ENCODE results near the gene TSR1.
A peak's percentile ranks its signal among the peaks of the same experiment; 100 is the strongest.

TSR1 gene

DNA sequence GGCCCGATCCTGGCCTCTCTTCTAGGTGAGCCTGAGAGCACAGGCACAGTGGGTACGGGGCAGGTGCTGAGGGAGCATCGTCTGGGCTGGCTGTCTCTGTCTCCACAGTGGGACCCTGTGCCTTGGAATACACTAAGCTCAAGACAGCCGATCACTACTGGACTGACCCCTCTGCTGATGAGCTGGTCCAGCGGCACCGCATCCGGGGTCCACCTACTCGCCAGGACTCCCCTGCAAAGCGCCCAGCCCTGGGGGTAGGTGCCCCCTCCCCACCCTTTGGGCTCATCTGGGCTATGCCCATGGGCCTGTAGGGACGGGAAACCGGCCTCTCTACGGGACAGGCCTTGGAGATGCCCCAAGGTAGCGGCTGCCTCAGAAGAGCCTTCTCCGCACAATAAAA lies 26.6 kb upstream of the TSR1 start:
- no peaks in the 10 kb centered on the region for H3K9me3 ChIP-seq (ENCODE audit: control insufficient read depth, insufficient read depth, low read length)
- H3K4me1 ChIP-seq (ENCODE audit: insufficient read depth, low read length), result peaks cover 7% of the 10 kb centered on the region; the same call in 1 of the 2 replicates
- H3K9ac ChIP-seq (ENCODE audit: low read depth, low read length), result no peak overlapping the region
- H3K36me3 ChIP-seq (ENCODE audit: insufficient read depth, low read length), result no peaks in the 10 kb centered on the region

- Histone ChIP-seq H3K9me3 (ENCODE audit: control insufficient read depth, insufficient read depth, low read length) (no peaks in the 10 kb centered on the region), H3K4me1 (ENCODE audit: insufficient read depth, low read length) (peaks cover 7% of the 10 kb centered on the region; the same call in 1 of the 2 replicates), H3K9ac (ENCODE audit: low read depth, low read length) (no peak overlapping the region), H3K36me3 (ENCODE audit: insufficient read depth, low read length) (no peaks in the 10 kb centered on the region)
Measured at GRCh38 chr17:2362416-2362815, 26.2 kb upstream of the TSR1 start.

DNA sequence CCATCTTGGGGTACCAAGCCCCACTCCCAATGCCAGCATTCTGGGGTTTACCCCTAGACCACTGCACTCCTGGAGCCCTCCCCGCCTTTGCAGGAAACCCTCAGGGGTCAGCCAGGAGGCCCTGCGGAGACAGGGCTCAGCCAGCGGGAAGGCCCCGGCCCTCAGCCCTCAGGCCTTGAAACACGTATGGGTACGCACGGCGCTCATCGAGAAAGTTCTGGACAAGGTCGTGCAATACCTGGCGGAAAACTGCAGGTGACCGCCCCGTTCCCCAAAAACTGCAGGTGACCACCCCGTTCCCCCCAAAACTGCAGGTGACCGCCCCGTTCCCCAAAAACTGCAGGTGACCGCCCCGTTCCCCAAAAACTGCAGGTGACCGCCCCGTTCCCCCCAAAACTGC lies 25.8 kb upstream of the TSR1 start:
- Histone ChIP-seq H3K4me1 (ENCODE audit: insufficient read depth, low read length) (peaks cover 7% of the 10 kb centered on the region; the same call in 1 of the 2 replicates), H3K9ac (ENCODE audit: low read depth, low read length) (no peak overlapping the region), H3K9me3 (ENCODE audit: control insufficient read depth, insufficient read depth, low read length) (no peaks in the 10 kb centered on the region), H3K36me3 (ENCODE audit: insufficient read depth, low read length) (no peaks in the 10 kb centered on the region)

DNA sequence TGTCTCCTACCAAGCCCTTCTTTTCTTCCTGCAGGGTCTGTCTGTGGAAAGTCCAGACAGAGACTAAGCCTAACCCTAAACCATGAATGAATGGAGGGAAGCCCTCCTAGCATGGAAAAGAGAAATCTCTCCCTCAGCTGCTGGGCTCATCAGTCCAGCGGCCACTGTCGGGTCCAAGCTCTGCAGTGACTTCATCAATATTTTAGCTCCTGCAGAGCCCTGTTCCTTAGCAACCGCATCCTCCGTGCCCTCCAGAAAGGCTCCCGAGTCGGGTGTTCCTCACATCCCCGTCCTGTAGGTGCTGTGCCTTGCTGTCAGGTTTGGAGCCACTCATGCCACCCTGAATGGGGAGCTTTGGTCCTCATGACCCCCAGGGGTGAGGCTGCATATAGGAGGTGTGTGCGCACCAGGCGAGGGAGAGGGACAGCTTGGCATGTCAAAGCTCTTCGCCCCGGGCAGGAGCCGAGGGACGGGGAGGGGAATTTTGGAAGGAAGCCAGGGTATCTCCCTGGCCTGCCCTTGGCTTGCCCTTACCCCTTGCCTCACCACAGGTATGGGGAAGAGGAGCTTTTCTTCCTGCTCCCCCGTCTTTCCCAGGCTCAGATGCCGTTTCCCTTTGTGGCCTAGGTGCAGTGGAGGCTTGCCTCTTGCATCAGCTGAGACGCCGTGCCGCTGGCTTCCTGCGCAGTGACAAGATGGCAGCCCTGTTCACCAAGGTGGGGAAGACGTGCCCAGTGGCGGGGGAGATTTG lies 24.9 kb upstream of the TSR1 start:
- no peaks in the 10 kb centered on the region for H3K36me3 ChIP-seq (ENCODE audit: insufficient read depth, low read length)

GRCh38 chr17:2357931-2358434 lies 21.7 kb upstream of the TSR1 start:
- Histone ChIP-seq H3K36me3 (ENCODE audit: insufficient read depth, low read length) (no peaks in the 10 kb centered on the region), H3K4me1 (ENCODE audit: insufficient read depth, low read length) (peaks cover 7% of the 10 kb centered on the region; the same call in 1 of the 2 replicates), H3K9me3 (ENCODE audit: control insufficient read depth, insufficient read depth, low read length) (no peaks in the 10 kb centered on the region), H3K9ac (ENCODE audit: low read depth, low read length) (no peak overlapping the region)

More for the DNA sequence above, 24.9 kb upstream of the TSR1 start:
- H3K9me3 ChIP-seq (ENCODE audit: control insufficient read depth, insufficient read depth, low read length), result no peaks in the 10 kb centered on the region
- no peak overlapping the region for H3K9ac ChIP-seq (ENCODE audit: low read depth, low read length)
- peaks cover 7% of the 10 kb centered on the region; the same call in 1 of the 2 replicates for H3K4me1 ChIP-seq (ENCODE audit: insufficient read depth, low read length)

- peaks cover 7% of the 10 kb centered on the region; the same call in 1 of the 2 replicates for H3K4me1 ChIP-seq (ENCODE audit: insufficient read depth, low read length)
- H3K9ac ChIP-seq (ENCODE audit: low read depth, low read length), result no peak overlapping the region
- no peaks in the 10 kb centered on the region for H3K9me3 ChIP-seq (ENCODE audit: control insufficient read depth, insufficient read depth, low read length)
- H3K36me3 ChIP-seq (ENCODE audit: insufficient read depth, low read length), result no peaks in the 10 kb centered on the region
Measured at GRCh38 chr17:2357237-2357636, 21.0 kb upstream of the TSR1 start.

- Histone ChIP-seq H3K36me3 (ENCODE audit: insufficient read depth, low read length) (no peaks in the 10 kb centered on the region), H3K9me3 (ENCODE audit: control insufficient read depth, insufficient read depth, low read length) (no peaks in the 10 kb centered on the region), H3K9ac (ENCODE audit: low read depth, low read length) (no peak overlapping the region), H3K4me1 (ENCODE audit: insufficient read depth, low read length) (peaks cover 3% of the 10 kb centered on the region; the same call in 1 of the 2 replicates)
Measured at GRCh38 chr17:2354311-2354710, 18.1 kb upstream of the TSR1 start.

DNA sequence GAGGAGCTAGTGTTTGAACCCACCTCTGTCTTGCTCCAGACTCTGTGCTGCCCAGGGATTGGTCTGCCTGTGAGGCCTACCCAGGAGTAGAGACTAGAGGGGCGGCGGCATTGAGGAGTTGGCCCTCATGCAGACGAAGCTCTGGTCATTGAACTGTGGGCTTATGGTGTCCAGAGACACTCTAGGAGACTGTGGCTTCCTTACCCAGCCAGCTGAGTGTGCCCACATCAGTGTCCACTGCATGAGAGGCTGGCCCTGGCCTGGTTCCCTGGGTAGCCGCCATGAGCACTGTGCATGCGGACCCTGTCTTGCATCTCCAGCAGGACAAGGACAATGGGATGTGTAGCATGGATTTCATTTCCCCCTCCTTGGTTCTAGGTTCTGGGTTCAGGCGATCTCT lies 15.0 kb upstream of the TSR1 start:
- no peaks in the 10 kb centered on the region for H3K36me3 ChIP-seq (ENCODE audit: insufficient read depth, low read length)
- H3K4me1 ChIP-seq (ENCODE audit: insufficient read depth, low read length), result peaks cover 11% of the 10 kb centered on the region; the same call in 1 of the 2 replicates
- no peaks in the 10 kb centered on the region for H3K9me3 ChIP-seq (ENCODE audit: control insufficient read depth, insufficient read depth, low read length)
- no peak overlapping the region for H3K9ac ChIP-seq (ENCODE audit: low read depth, low read length)

- peak overlapping the region; percentile 23 for H3K9ac ChIP-seq (ENCODE audit: low read depth, low read length)
- H3K4me1 ChIP-seq (ENCODE audit: insufficient read depth, low read length), result peaks cover 11% of the 10 kb centered on the region; the same call in 1 of the 2 replicates
- no peaks in the 10 kb centered on the region for H3K9me3 ChIP-seq (ENCODE audit: control insufficient read depth, insufficient read depth, low read length)
- no peaks in the 10 kb centered on the region for H3K36me3 ChIP-seq (ENCODE audit: insufficient read depth, low read length)
Measured at GRCh38 chr17:2347805-2348685, 11.8 kb upstream of the TSR1 start.

- H3K9ac ChIP-seq (ENCODE audit: low read depth, low read length), result no peak overlapping the region
- H3K36me3 ChIP-seq (ENCODE audit: insufficient read depth, low read length), result no peaks in the 10 kb centered on the region
- no peaks in the 10 kb centered on the region for H3K9me3 ChIP-seq (ENCODE audit: control insufficient read depth, insufficient read depth, low read length)
- peaks cover 11% of the 10 kb centered on the region; the same call in 1 of the 2 replicates for H3K4me1 ChIP-seq (ENCODE audit: insufficient read depth, low read length)
Measured at GRCh38 chr17:2346475-2346874, 10.2 kb upstream of the TSR1 start.

DNA sequence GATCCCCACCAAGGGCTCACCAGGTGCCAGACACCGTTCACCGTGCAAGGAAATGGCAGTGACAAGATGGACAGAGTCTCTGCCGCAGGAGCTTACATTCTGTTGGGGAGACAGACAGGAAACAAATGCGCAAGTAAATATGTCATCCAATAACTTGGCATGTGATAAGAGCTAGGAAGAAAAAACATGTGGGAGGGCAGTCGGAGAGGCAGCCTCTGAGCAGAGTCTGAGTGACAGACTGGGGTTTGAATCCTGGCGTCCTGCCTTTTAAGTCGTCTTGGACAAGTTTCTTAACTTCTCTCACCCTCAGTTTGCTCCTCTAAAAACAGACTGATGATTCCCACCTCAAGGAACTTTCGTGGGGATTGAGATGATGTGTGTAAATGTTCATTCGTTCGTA lies 8.3 kb upstream of the TSR1 start:
- Histone ChIP-seq H3K36me3 (ENCODE audit: insufficient read depth, low read length) (no peaks in the 10 kb centered on the region), H3K4me1 (ENCODE audit: insufficient read depth, low read length) (peaks cover 11% of the 10 kb centered on the region; the same call in 1 of the 2 replicates), H3K9me3 (ENCODE audit: control insufficient read depth, insufficient read depth, low read length) (no peaks in the 10 kb centered on the region), H3K9ac (ENCODE audit: low read depth, low read length) (no peak overlapping the region)

- no peaks in the 10 kb centered on the region for H3K36me3 ChIP-seq (ENCODE audit: insufficient read depth, low read length)
- H3K4me1 ChIP-seq (ENCODE audit: insufficient read depth, low read length), result peaks cover 8% of the 10 kb centered on the region; the same call in 1 of the 2 replicates
- H3K9ac ChIP-seq (ENCODE audit: low read depth, low read length), result no peak overlapping the region
- H3K9me3 ChIP-seq (ENCODE audit: control insufficient read depth, insufficient read depth, low read length), result no peaks in the 10 kb centered on the region
Measured at GRCh38 chr17:2343421-2343820, 7.2 kb upstream of the TSR1 start.

DNA sequence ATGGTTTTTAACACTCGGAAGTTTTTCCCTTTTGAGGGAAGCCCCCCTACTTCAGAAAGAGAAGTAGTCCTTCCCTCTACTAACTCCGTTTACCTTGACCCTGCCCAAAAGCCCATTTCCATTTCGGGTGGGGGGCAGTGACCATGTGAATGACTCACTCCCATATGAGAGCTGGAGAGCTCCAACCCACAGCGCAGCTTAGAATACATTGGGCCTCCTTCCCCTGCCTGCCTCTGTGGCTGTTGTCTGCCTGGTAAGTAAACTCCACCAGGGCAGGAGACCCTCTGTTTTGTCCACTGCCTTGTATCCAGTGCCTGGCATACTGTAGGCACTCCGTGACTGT lies 2.0 kb upstream of the TSR1 start:
- Histone ChIP-seq H3K36me3 (ENCODE audit: insufficient read depth, low read length) (peaks cover 20% of the 10 kb centered on the region), H3K4me1 (ENCODE audit: insufficient read depth, low read length) (peaks cover 6% of the 10 kb centered on the region), H3K9ac (ENCODE audit: low read depth, low read length) (peak overlapping the region; percentile 78; the same call in 1 of the 2 replicates), H3K9me3 (ENCODE audit: control insufficient read depth, insufficient read depth, low read length) (no peaks in the 10 kb centered on the region)

- H3K4me1 ChIP-seq (ENCODE audit: insufficient read depth, low read length), result peaks cover 6% of the 10 kb centered on the region
- H3K9ac ChIP-seq (ENCODE audit: low read depth, low read length), result peak overlapping the region; percentile 78
- H3K36me3 ChIP-seq (ENCODE audit: insufficient read depth, low read length), result peaks cover 26% of the 10 kb centered on the region
- H3K9me3 ChIP-seq (ENCODE audit: control insufficient read depth, insufficient read depth, low read length), result no peaks in the 10 kb centered on the region
Measured at GRCh38 chr17:2337544-2338314, 1.5 kb upstream of the TSR1 start.
